K562 (cell line): ENCODE data around the gene CRYBG3. TPM values are rescaled to one million over a fixed set of nuclear protein-coding genes. Genes with fewer than 3 reads are reported as not detected.

Source experiments
- ATAC-seq: fragments of 200-7000 bp; cut with Tn5 transposase; 3 replicates; pipeline ENCODE4 v1.9.1; 2020; ENCODE audit warnings: moderate library complexity
- BruUV-seq: library from RNA; stranded (reverse); fragments of 400-500 nt; replicated peaks from 2 replicates; lab custom pipeline; 2021; lab: Mats Ljungman, UMichigan
- CTCF ChIA-PET: fragments of 300-600 bp; formaldehyde crosslinking; extraction: SDS; loops from one replicate; lab custom pipeline; 2021; ENCODE audit warnings: low intra/inter-chr PET ratio; lab: Yijun Ruan, JAX
- POLR2A ChIA-PET: fragments of 300-600, 350-650 bp; sonication (Branson Sonifier 250); formaldehyde crosslinking; extraction: SDS; loops from one replicate; lab custom pipeline; 2021; ENCODE audit warnings: antibody characterized with exemption, inconsistent platforms; lab: Yijun Ruan, JAX
- DNase-seq, 4 experiments: peaks; one replicate each; pipeline versions ENCODE4 v3.0.0 to v3.0.0-alpha.2; 2011 to 2018; ENCODE audit warnings: low spot score in 3 of 4, mixed read lengths in 3 of 4; ENCODE audit errors: extremely low read depth in 1 of 4
- FAIRE-seq: peaks from 2 replicates; lab custom pipeline; 2011; peaks lifted over from hg19 to GRCh38; lab: Jason Lieb, UNC
- H2AFZ ChIP-seq: 2 replicates; pipeline ENCODE4 v1.6.0; 2011; ENCODE audit warnings: low read depth, low read length, control low read depth, inconsistent platforms
- H3K27ac ChIP-seq: fragments of 200-600 bp; 3 replicates; pipeline ENCODE4 v1.8.0; 2011; ENCODE audit warnings: low read depth, mild to moderate bottlenecking, control low read depth, inconsistent platforms, low read length, moderate library complexity, mixed read lengths; ENCODE audit errors: extremely low read depth
- H3K27me3 ChIP-seq, 2 experiments: fragments of 300-600 bp in 1 of 2; 2 replicates in 1 of 2; 3 replicates in 1 of 2; pipeline versions ENCODE4 v1.6.0 to v1.8.0; 2011; ENCODE audit warnings: inconsistent platforms in 2 of 2, low read length in 2 of 2, mild to moderate bottlenecking in 1 of 2, mixed read lengths in 1 of 2, moderate library complexity in 1 of 2; ENCODE audit not compliant: control insufficient read depth in 2 of 2, insufficient read depth in 2 of 2
- H3K36me3 ChIP-seq: fragments of 300-600 bp; 3 replicates; pipeline ENCODE4 v1.8.0; 2011; ENCODE audit warnings: mild to moderate bottlenecking, low read length, inconsistent platforms; ENCODE audit not compliant: control insufficient read depth, insufficient read depth
- H3K4me1 ChIP-seq, 2 experiments: fragments of 200-600 bp in 1 of 2; replicated peaks in 1 of 2; 2 replicates in 1 of 2; 3 replicates in 1 of 2; pipeline versions ENCODE4 v1.5.1 to v1.8.0; 2011; ENCODE audit warnings: inconsistent platforms in 2 of 2, low read length in 2 of 2, mild to moderate bottlenecking in 1 of 2, mixed read lengths in 1 of 2, moderate library complexity in 1 of 2; ENCODE audit not compliant: control insufficient read depth in 2 of 2, insufficient read depth in 2 of 2
- H3K4me2 ChIP-seq: 2 replicates; pipeline ENCODE4 v1.6.1; 2011; ENCODE audit warnings: low read length, control low read depth, inconsistent platforms, mixed read lengths; ENCODE audit not compliant: insufficient read depth
- H3K4me3 ChIP-seq: fragments of 200-600 bp; sonication (generic), shearing (Covaris generic); 2 replicates; pipeline ENCODE4 v1.5.1; 2016; ENCODE audit warnings: control low read depth, inconsistent platforms
- H3K79me2 ChIP-seq: fragments of 200-600 bp; 3 replicates; pipeline ENCODE4 v1.8.0; 2011; ENCODE audit warnings: low read length, inconsistent platforms; ENCODE audit not compliant: control insufficient read depth, insufficient read depth
- H3K9ac ChIP-seq, 2 experiments: 2 replicates each; pipeline versions ENCODE4 v1.6.0 to v1.6.1; 2011; ENCODE audit warnings: low read depth in 2 of 2, low read length in 2 of 2, control low read depth in 1 of 2, inconsistent platforms in 1 of 2, mild to moderate bottlenecking in 1 of 2, mixed read lengths in 1 of 2; ENCODE audit not compliant: insufficient read depth in 1 of 2
- H3K9me1 ChIP-seq: one replicate; pipeline ENCODE4 v1.6.0; 2011; ENCODE audit warnings: inconsistent platforms, mild to moderate bottlenecking, low read length, moderate library complexity; ENCODE audit not compliant: control insufficient read depth, insufficient read depth
- H3K9me3 ChIP-seq: replicated peaks from 2 replicates; pipeline ENCODE4 v1.5.1; 2011; ENCODE audit warnings: low read depth, low read length, inconsistent platforms; ENCODE audit not compliant: control insufficient read depth, insufficient read depth
- H4K20me1 ChIP-seq: replicated peaks from 2 replicates; pipeline ENCODE4 v1.6.1; 2011; ENCODE audit warnings: low read length, inconsistent platforms, mixed read lengths; ENCODE audit not compliant: control insufficient read depth, insufficient read depth
- BRD4 ChIP-seq: fragments of 200-600 bp; sonication (generic); IDR thresholded peaks from 2 replicates; pipeline ENCODE4 v1.6.1; 2017; ENCODE audit warnings: inconsistent platforms
- CHD1 ChIP-seq: fragments of 200-600 bp; sonication (generic); IDR thresholded peaks from one replicate; pipeline ENCODE4 v1.6.1; 2012; ENCODE audit warnings: mild to moderate bottlenecking, moderate library complexity, low read length, inconsistent platforms
- ELF1 ChIP-seq: fragments of 200-800 bp; sonication (Bioruptor generic); IDR thresholded peaks from 2 replicates; pipeline ENCODE4 v1.6.1; 2016; ENCODE audit warnings: missing genetic modification characterization, missing compliant biosample characterization
- ESRRB ChIP-seq: fragments of 250-450 bp; sonication (Bioruptor Pico); IDR thresholded peaks from 2 replicates; pipeline ENCODE4 v1.5.0; 2020; ENCODE audit warnings: mild to moderate bottlenecking, moderate library complexity, borderline replicate concordance
- KLF10 ChIP-seq: fragments of 250-450 bp; sonication (Bioruptor Pico); IDR thresholded peaks from 2 replicates; pipeline ENCODE4 v1.6.1; 2021; ENCODE audit warnings: matching md5 sums
- NBN ChIP-seq: fragments of 450-650 bp; IDR thresholded peaks from 2 replicates; pipeline ENCODE4 v1.6.1; 2016; ENCODE audit warnings: low read depth, mild to moderate bottlenecking
- NCOR1 ChIP-seq: fragments of 450-650 bp; IDR thresholded peaks from 2 replicates; pipeline ENCODE4 v1.6.1; 2016; ENCODE audit warnings: mild to moderate bottlenecking, moderate library complexity
- RBM22 ChIP-seq: fragments of 200-400 bp; formaldehyde crosslinking; IDR thresholded peaks from 2 replicates; pipeline ENCODE4 v1.6.1; 2018; ENCODE audit warnings: low read length, low read depth; ENCODE audit not compliant: poor library complexity, severe bottlenecking
- SAFB2 ChIP-seq: fragments of 200-400 bp; formaldehyde crosslinking; IDR thresholded peaks from 2 replicates; pipeline ENCODE4 v1.6.1; 2018; ENCODE audit warnings: borderline replicate concordance, low read length, low read depth, moderate library complexity; ENCODE audit not compliant: severe bottlenecking
- SP2 ChIP-seq: IDR thresholded peaks from 2 replicates; pipeline ENCODE4 v1.6.1; 2011; ENCODE audit warnings: mild to moderate bottlenecking, low read depth, low read length, moderate library complexity; ENCODE audit not compliant: poor library complexity, severe bottlenecking; ENCODE audit errors: extremely low read depth
- ZKSCAN1 ChIP-seq: fragments of 150-350 bp; IDR thresholded peaks from 2 replicates; pipeline ENCODE4 v1.6.1; 2016; ENCODE audit warnings: low read depth, low read length
- ZNF121 ChIP-seq: sonication (generic); formaldehyde crosslinking; conservative IDR thresholded peaks from 2 replicates; pipeline ENCODE4 v1.8.0; 2022; ENCODE audit warnings: missing genetic modification reagents
- ZNF146 ChIP-seq: IDR thresholded peaks from one replicate; pipeline ENCODE4 v1.6.1; 2018; ENCODE audit warnings: missing compliant biosample characterization; ENCODE audit not compliant: unreplicated experiment
- ZNF23 ChIP-seq: fragments of 250-450 bp; sonication (Bioruptor Pico); IDR thresholded peaks from 2 replicates; pipeline ENCODE4 v1.4.0; 2020; ENCODE audit warnings: mild to moderate bottlenecking
- WGBS: fragments of 100-300 bp; shearing (Covaris generic); methylation state at CpG from one replicate; pipeline ENCODE4 v1.1.6; 2016; ENCODE audit warnings: low coverage, mixed read lengths; ENCODE audit not compliant: insufficient coverage; ENCODE audit errors: missing lambda C conversion rate; 5-methylcytosine and 5-hydroxymethylcytosine counted together
- in situ Hi-C: fragments of 300-500 bp; cut with MboI; formaldehyde crosslinking; loops from 4 replicates; pipeline ENCODE4 v1.15.0; 2018; ENCODE audit warnings: inconsistent platforms, mixed read lengths
- intact Hi-C: fragments of 100-400 bp; cut with micrococcal nuclease; formaldehyde crosslinking; loops from 2 replicates; pipeline ENCODE4 v1.14.2; 2022
- polyA plus RNA-seq, 8 experiments: library from polyadenylated mRNA; depleted of rRNA in 4 of 8; stranded (reverse) in 5 of 8; unstranded in 3 of 8; fragments of >200 nt; fragmentation: Nextera tagmentation in 2 of 8; fragmentation: Illumina TruSeq in 1 of 8; extraction: Ambion mirVana in 2 of 8; extraction: Trizol in 1 of 8; gene quantifications; 2 replicates each; pipeline versions ENCODE4 v1.2.1 to v1.2.3, GENCODE V29; 2011 to 2014; ENCODE audit warnings: inconsistent platforms in 1 of 8, missing spikeins in 1 of 8
- total RNA-seq, 7 experiments: library from RNA; depleted of rRNA in 6 of 7; stranded (reverse); fragments of >200 nt in 6 of 7; fragmentation: Illumina TruSeq in 2 of 7; extraction: Trizol in 2 of 7; gene quantifications; 2 replicates each; pipeline versions ENCODE4 v1.2.1 to v1.2.3, GENCODE V29; 2011 to 2021; ENCODE audit warnings: low replicate concordance in 1 of 7
- TF ChIP-seq, protein P1 (sequence below): sonication (generic); formaldehyde crosslinking; IDR thresholded peaks from 2 replicates; pipeline ENCODE4 v1.8.0; 2022; ENCODE audit warnings: mild to moderate bottlenecking, missing genetic modification reagents
- TF ChIP-seq, protein P2 (sequence below): sonication (generic); formaldehyde crosslinking; IDR thresholded peaks from 2 replicates; pipeline ENCODE4 v1.8.0; 2023; ENCODE audit warnings: mild to moderate bottlenecking, missing genetic modification reagents

Gene CRYBG3
- total and polyA plus RNA-seq, 9 of the 15 experiments (the other 6 are each of a cell fraction or from before 2014, with no cell fraction given), result 0.08 to 0.72 (median 0.18) TPM

- BruUV-seq, result no TSS peak
- H3K9ac ChIP-seq, result no peak overlapping the region
- H3K79me2 ChIP-seq, result no peaks in the 10 kb centered on the region
- in situ Hi-C loops, result no loop called here
- no peak for DNase-seq
- POLR2A ChIA-PET, result no interaction called here
- H3K9me1 ChIP-seq, result no peaks in the 10 kb centered on the region
- no peak for FAIRE-seq
- no peaks in the 10 kb centered on the region for H3K27me3 ChIP-seq
- CTCF ChIA-PET, result no interaction called here
- no peak overlapping the region for H3K4me3 ChIP-seq
- intact Hi-C loops, result no loop called here
- H3K4me2 ChIP-seq, result no peak overlapping the region
- no peaks in the 10 kb centered on the region for H3K36me3 ChIP-seq
- no peak overlapping the region for H3K27ac ChIP-seq
- H2AFZ ChIP-seq, result no peak overlapping the region
- WGBS, result 26% methylated on average over 3 of the region's 3 CpGs
- H3K4me1 ChIP-seq, result no peaks in the 10 kb centered on the region
- no peak for ATAC-seq
- no peaks in the 10 kb centered on the region for H4K20me1 ChIP-seq
- H3K9me3 ChIP-seq, result no peaks in the 10 kb centered on the region
- TF ChIP-seq NCOR1, result no peak
- no peak for TF ChIP-seq ZNF23
- TF ChIP-seq, protein P1, sequence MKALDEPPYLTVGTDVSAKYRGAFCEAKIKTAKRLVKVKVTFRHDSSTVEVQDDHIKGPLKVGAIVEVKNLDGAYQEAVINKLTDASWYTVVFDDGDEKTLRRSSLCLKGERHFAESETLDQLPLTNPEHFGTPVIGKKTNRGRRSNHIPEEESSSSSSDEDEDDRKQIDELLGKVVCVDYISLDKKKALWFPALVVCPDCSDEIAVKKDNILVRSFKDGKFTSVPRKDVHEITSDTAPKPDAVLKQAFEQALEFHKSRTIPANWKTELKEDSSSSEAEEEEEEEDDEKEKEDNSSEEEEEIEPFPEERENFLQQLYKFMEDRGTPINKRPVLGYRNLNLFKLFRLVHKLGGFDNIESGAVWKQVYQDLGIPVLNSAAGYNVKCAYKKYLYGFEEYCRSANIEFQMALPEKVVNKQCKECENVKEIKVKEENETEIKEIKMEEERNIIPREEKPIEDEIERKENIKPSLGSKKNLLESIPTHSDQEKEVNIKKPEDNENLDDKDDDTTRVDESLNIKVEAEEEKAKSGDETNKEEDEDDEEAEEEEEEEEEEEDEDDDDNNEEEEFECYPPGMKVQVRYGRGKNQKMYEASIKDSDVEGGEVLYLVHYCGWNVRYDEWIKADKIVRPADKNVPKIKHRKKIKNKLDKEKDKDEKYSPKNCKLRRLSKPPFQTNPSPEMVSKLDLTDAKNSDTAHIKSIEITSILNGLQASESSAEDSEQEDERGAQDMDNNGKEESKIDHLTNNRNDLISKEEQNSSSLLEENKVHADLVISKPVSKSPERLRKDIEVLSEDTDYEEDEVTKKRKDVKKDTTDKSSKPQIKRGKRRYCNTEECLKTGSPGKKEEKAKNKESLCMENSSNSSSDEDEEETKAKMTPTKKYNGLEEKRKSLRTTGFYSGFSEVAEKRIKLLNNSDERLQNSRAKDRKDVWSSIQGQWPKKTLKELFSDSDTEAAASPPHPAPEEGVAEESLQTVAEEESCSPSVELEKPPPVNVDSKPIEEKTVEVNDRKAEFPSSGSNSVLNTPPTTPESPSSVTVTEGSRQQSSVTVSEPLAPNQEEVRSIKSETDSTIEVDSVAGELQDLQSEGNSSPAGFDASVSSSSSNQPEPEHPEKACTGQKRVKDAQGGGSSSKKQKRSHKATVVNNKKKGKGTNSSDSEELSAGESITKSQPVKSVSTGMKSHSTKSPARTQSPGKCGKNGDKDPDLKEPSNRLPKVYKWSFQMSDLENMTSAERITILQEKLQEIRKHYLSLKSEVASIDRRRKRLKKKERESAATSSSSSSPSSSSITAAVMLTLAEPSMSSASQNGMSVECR (CRISPR knock-in tag), result no peak
- no peak for TF ChIP-seq BRD4
- TF ChIP-seq ESRRB (CRISPR knock-in tag), result no peak
- TF ChIP-seq ELF1 (tag), result no peak
- TF ChIP-seq, protein P2, sequence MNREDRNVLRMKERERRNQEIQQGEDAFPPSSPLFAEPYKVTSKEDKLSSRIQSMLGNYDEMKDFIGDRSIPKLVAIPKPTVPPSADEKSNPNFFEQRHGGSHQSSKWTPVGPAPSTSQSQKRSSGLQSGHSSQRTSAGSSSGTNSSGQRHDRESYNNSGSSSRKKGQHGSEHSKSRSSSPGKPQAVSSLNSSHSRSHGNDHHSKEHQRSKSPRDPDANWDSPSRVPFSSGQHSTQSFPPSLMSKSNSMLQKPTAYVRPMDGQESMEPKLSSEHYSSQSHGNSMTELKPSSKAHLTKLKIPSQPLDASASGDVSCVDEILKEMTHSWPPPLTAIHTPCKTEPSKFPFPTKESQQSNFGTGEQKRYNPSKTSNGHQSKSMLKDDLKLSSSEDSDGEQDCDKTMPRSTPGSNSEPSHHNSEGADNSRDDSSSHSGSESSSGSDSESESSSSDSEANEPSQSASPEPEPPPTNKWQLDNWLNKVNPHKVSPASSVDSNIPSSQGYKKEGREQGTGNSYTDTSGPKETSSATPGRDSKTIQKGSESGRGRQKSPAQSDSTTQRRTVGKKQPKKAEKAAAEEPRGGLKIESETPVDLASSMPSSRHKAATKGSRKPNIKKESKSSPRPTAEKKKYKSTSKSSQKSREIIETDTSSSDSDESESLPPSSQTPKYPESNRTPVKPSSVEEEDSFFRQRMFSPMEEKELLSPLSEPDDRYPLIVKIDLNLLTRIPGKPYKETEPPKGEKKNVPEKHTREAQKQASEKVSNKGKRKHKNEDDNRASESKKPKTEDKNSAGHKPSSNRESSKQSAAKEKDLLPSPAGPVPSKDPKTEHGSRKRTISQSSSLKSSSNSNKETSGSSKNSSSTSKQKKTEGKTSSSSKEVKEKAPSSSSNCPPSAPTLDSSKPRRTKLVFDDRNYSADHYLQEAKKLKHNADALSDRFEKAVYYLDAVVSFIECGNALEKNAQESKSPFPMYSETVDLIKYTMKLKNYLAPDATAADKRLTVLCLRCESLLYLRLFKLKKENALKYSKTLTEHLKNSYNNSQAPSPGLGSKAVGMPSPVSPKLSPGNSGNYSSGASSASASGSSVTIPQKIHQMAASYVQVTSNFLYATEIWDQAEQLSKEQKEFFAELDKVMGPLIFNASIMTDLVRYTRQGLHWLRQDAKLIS (CRISPR knock-in tag), result no peak
- TF ChIP-seq ZNF146 (CRISPR knock-in tag), result no peak
- TF ChIP-seq KLF10, result no peak
- TF ChIP-seq NBN, result no peak
- TF ChIP-seq SP2, result no peak
- no peak for TF ChIP-seq SAFB2
- TF ChIP-seq ZKSCAN1, result no peak
- TF ChIP-seq RBM22, result no peak
- no peak for TF ChIP-seq CHD1
- no peak for TF ChIP-seq ZNF121 (CRISPR knock-in tag)
These were observed 48.9 kb upstream of the CRYBG3 start for GRCh38 chr3:97772926-97773325.
